Measurements from ENCODE around the gene NUMBL.

DNA sequence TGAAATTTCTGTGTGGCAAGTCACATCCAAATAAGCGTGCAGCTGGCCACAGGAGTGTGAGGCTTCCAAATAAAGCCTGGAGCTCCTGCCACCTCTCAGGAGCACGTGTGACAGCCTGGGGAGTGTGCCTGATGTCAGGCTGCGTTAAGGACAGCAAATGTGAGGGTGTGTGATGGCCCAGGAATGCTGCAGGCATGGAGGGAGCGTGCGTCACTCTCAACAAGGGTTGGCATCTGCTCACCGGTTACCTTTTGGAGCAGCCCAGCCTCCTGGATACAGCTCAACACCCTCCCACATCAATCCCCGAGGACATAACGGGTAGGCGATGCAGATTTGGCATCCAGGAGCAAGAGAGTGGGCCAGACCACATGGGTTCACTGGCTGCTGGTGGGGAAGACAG lies 19.0 kb downstream of the NUMBL start:
- TF ChIP-seq CTCF (IDR thresholded peaks at IDR 0.05) (no peak), POLR2A (IDR thresholded peaks at IDR 0.05) (no peak)
